Ishikawa (cell line): ENCODE measurements around the gene MATR3.
A peak's percentile ranks its signal among the peaks of the same experiment; 100 is the strongest.

ENCODE experiments used
- CEBPB ChIP-seq: IDR thresholded peaks from 2 replicates; pipeline ENCODE4 v1.6.1; 2012
- CREB1 ChIP-seq: IDR thresholded peaks from 2 replicates; pipeline ENCODE4 v1.6.1; 2012; ENCODE audit warnings: low read depth
- EGR1 ChIP-seq: IDR thresholded peaks from 2 replicates; pipeline ENCODE4 v1.6.1; 2012
- EP300 ChIP-seq: IDR thresholded peaks from 2 replicates; pipeline ENCODE4 v1.6.1; 2012; ENCODE audit warnings: borderline replicate concordance
- FOXM1 ChIP-seq: IDR thresholded peaks from 2 replicates; pipeline ENCODE4 v1.6.1; 2012; ENCODE audit warnings: low read depth, borderline replicate concordance
- NFIC ChIP-seq: IDR thresholded peaks from 2 replicates; pipeline ENCODE4 v1.6.1; 2012
- RAD21 ChIP-seq: IDR thresholded peaks from 2 replicates; pipeline ENCODE4 v1.6.1; 2012; ENCODE audit warnings: low read depth
- REST ChIP-seq: IDR thresholded peaks from 2 replicates; pipeline ENCODE4 v1.6.1; 2012; ENCODE audit warnings: low read depth, mild to moderate bottlenecking
- TAF1 ChIP-seq: IDR thresholded peaks from 2 replicates; pipeline ENCODE4 v1.6.1; 2012; ENCODE audit warnings: low read depth, mild to moderate bottlenecking
- TCF12 ChIP-seq: IDR thresholded peaks from 2 replicates; pipeline ENCODE4 v1.6.1; 2012; ENCODE audit warnings: low read depth
- TEAD4 ChIP-seq: IDR thresholded peaks from 2 replicates; pipeline ENCODE4 v1.6.1; 2012
- USF1 ChIP-seq: IDR thresholded peaks from 2 replicates; pipeline ENCODE4 v1.6.1; 2012
- YY1 ChIP-seq: IDR thresholded peaks from 2 replicates; pipeline ENCODE4 v1.6.1; 2012; ENCODE audit warnings: low read depth
- ZBTB7A ChIP-seq: IDR thresholded peaks from 2 replicates; pipeline ENCODE4 v1.6.1; 2012; ENCODE audit warnings: low read depth
- TF ChIP-seq, protein P1 (sequence below): IDR thresholded peaks from 2 replicates; pipeline ENCODE4 v1.6.1; 2012

Gene MATR3

GRCh38 chr5:139364466-139364865 is 70.9 kb downstream of the MATR3 start:
- TF ChIP-seq, protein P1, sequence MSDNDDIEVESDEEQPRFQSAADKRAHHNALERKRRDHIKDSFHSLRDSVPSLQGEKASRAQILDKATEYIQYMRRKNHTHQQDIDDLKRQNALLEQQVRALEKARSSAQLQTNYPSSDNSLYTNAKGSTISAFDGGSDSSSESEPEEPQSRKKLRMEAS, result no peak
- TF ChIP-seq TEAD4 (no peak), EGR1 (no peak), REST (no peak), ZBTB7A (no peak), FOXM1 (no peak), TAF1 (no peak), CREB1 (no peak), EP300 (no peak), NFIC (no peak), TCF12 (no peak), YY1 (no peak), RAD21 (no peak), USF1 (no peak), CEBPB (no peak)

GRCh38 chr5:139368613-139369012 is 75.1 kb downstream of the MATR3 start:
- peak; percentile 43; the same call in 1 of the 2 replicates for TF ChIP-seq RAD21
- no peak for TF ChIP-seq ZBTB7A

DNA sequence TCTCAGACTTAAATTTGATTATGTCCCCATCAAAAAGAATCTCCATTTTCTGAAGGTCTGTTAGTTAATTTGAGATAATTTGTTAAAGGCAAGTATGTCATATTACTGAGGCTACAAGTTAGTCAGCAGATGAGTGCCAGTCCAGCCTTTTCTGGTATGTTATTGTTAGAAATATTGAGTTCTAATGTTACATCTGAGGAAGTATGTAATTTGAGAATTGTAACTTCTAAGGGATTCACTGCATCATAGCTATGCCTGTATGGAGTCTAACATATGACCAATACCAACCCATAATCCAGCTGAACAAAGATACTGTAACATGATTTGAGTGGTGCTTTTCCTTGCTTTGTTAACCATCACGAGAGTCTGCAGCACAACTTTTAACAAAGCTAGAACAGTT is 75.6 kb downstream of the MATR3 start:
- TF ChIP-seq ZBTB7A (no peak), CREB1 (no peak), NFIC (no peak), TAF1 (no peak), RAD21 (no peak), REST (no peak)
- TF ChIP-seq, protein P1, result no peak

DNA sequence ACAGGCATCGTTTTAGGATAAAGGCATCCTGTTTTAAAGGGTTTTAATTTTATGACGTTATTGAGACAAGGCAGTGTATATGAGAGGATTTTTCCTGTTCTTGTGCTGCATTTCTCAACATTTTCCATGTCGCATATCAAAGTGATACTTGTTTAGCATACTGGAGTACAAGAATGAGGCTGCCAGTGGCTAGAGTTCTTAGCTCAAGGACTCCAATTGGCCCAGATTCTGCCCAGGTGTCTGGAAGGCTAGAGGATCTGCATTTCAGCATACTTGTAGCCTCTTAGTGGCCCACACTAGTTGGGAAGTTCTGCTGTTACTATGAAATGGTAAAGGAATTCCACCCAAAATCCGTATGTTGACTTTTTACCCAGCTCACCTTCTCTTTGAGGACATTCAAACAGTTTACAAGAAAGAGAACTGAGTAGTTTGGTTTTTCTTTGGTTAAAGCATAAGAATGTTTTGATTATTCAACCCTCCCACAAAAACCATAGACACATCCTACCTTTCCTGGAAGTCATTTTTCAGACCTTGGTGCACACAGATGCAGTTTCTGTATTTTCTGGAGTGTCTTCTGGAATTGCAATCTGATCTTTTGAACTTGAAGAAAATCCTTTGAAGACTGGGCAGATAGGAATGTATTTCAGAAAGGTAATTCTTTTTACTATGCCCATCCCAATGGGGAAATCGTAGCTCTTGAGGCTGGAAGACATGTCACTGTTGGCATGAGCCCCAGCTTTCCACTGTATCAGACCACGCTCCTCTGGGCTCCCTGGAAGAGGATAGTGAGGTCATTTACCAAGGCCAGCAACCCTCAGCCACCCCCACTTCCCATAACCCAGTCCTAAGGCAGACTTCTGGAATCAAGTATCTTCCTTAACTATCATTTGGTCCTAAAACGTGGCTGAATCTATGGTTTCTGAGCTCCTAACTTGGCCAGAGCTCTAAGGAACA is 78.2 kb downstream of the MATR3 start:
- TF ChIP-seq TCF12 (no peak), TAF1 (no peak), ZBTB7A (no peak), EGR1 (no peak), EP300 (no peak), RAD21 (no peak), FOXM1 (no peak), CREB1 (no peak), NFIC (no peak), USF1 (no peak), TEAD4 (no peak), REST (no peak), CEBPB (no peak), YY1 (no peak)
- TF ChIP-seq, protein P1, result no peak
